T-cell (primary cell): Measurements from ENCODE around the gene ZNF43. TPM values are rescaled to one million over a fixed set of nuclear protein-coding genes. Genes with fewer than 3 reads are reported as not detected.

Source experiments
- ATAC-seq, 4 experiments: fragments of 200-7000 bp in 3 of 4; fragments of 150-1000 bp in 1 of 4; cut with Tn5 transposase; replicated peaks in 1 of 4; 1 replicate in 3 of 4; 2 replicates in 1 of 4; pipeline ENCODE4 v1.10.0; 2021; ENCODE audit warnings: moderate library complexity in 3 of 4, mild to moderate bottlenecking in 2 of 4, moderate number of reproducible peaks in 1 of 4
- CTCF ChIA-PET, 2 donors: fragments of 300-600 bp; sonication (Branson Sonifier 250); formaldehyde crosslinking; loops; one replicate each; lab custom pipeline; 2022; ENCODE audit warnings: antibody characterized with exemption in 2 of 2; lab: Charles Lee
- POLR2A ChIA-PET, 2 donors: fragments of 300-600 bp; sonication (Branson Sonifier 250); formaldehyde crosslinking; loops; one replicate each; lab custom pipeline; 2022; ENCODE audit warnings: antibody characterized with exemption in 2 of 2; lab: Charles Lee
- DNase-seq, 35 experiments: peaks; one replicate each; pipeline versions ENCODE4 v3.0.0 to v3.0.0-alpha.2; 2013 to 2023
- H3K27ac ChIP-seq: one replicate; pipeline ENCODE4 v1.5.1; 2013; ENCODE audit warnings: low read length
- H3K27me3 ChIP-seq, 2 experiments: replicated peaks in 1 of 2; 1 replicate in 1 of 2; 2 replicates in 1 of 2; pipeline versions ENCODE4 v1.6.1 to v1.7.0; 2013; ENCODE audit warnings: low read length in 1 of 2, mixed read lengths in 1 of 2; ENCODE audit not compliant: control insufficient read depth in 2 of 2, insufficient read depth in 2 of 2; ENCODE audit errors: extremely low read depth in 1 of 2
- H3K36me3 ChIP-seq, 2 donors: 1 replicate in 1 of 2; 2 replicates in 1 of 2; pipeline versions ENCODE4 v1.6.1 to v1.7.0; 2013; ENCODE audit warnings: low read length in 1 of 2; ENCODE audit not compliant: control insufficient read depth in 2 of 2, insufficient read depth in 1 of 2; ENCODE audit errors: extremely low read depth in 1 of 2
- H3K4me1 ChIP-seq, 2 experiments: 1 replicate in 1 of 2; 2 replicates in 1 of 2; pipeline versions ENCODE4 v1.6.1 to v1.7.0; 2013; ENCODE audit warnings: low read length in 2 of 2, mixed read lengths in 1 of 2; ENCODE audit not compliant: insufficient read depth in 2 of 2, control insufficient read depth in 1 of 2; ENCODE audit errors: extremely low read depth in 1 of 2
- H3K4me3 ChIP-seq, 2 donors: 1 replicate in 1 of 2; 2 replicates in 1 of 2; pipeline versions ENCODE4 v1.5.1 to v1.7.0; 2013; ENCODE audit warnings: mild to moderate bottlenecking in 2 of 2, low read length in 1 of 2, moderate library complexity in 1 of 2; ENCODE audit not compliant: control insufficient read depth in 1 of 2; ENCODE audit errors: extremely low read depth in 1 of 2
- H3K9me3 ChIP-seq: 2 replicates; pipeline ENCODE4 v1.7.0; 2013
- H3K27ac Mint-ChIP-seq, 2 donors: one replicate each; pipeline ENCODE4 v1.8.0; 2020 to 2021; ENCODE audit warnings: mild to moderate bottlenecking in 2 of 2, mixed read lengths in 2 of 2
- H3K27me3 Mint-ChIP-seq, 2 donors: one replicate each; pipeline ENCODE4 v1.8.0; 2021 to 2022; ENCODE audit warnings: mixed read lengths in 2 of 2
- H3K36me3 Mint-ChIP-seq: one replicate; pipeline ENCODE4 v1.8.0; 2021; ENCODE audit warnings: mixed read lengths
- H3K4me1 Mint-ChIP-seq, 3 donors: one replicate each; pipeline ENCODE4 v1.8.0; 2020 to 2022; ENCODE audit warnings: mixed read lengths in 3 of 3, mild to moderate bottlenecking in 1 of 3
- H3K4me3 Mint-ChIP-seq, 3 donors: one replicate each; pipeline ENCODE4 v1.8.0; 2020 to 2022; ENCODE audit warnings: mild to moderate bottlenecking in 3 of 3, mixed read lengths in 3 of 3, moderate library complexity in 3 of 3
- H3K9me3 Mint-ChIP-seq, 3 donors: one replicate each; pipeline ENCODE4 v1.8.0; 2020 to 2022; ENCODE audit warnings: mixed read lengths in 3 of 3
- WGBS: methylation state at CpG from one replicate; pipeline ENCODE4 v1.1.5; 2013; ENCODE audit warnings: missing lambda C conversion rate; ENCODE audit not compliant: insufficient coverage; 5-methylcytosine and 5-hydroxymethylcytosine counted together
- total RNA-seq, 35 experiments: library from RNA in 6 of 35; stranded (reverse) in 6 of 35; fragments of 120-200 nt in 1 of 35; gene quantifications; one replicate each; pipeline versions ENCODE4 v1.2.1 to v1.2.4 and lab custom pipeline; 2013 to 2026

Gene ZNF43
- total RNA-seq, 5 donors from 2014 or later (not counting 1 experiment from before 2014, with no cell fraction given) = 22.3 to 31.5 (median 25.0) TPM

DNA sequence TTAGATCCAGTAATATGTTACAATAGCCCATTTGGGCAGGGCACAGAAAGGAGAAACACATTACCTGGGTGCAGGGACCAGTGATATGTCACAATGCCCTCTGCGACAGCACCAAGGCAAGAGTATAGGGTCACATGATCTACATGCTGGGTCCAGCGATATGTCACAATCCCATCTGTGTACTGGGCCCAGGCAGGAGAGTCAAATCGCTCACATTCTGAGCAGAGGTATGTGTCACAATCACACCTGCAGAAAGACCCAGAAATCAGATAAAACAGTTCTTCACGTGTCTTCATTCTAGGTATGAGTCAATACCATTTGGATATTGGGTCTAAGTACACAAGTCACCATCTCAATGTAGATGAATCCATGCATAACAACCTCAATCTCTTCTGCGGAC, 7.1 kb upstream of the ZNF43 start:
- 100% methylated on average over 1 of the region's 5 CpGs for WGBS
- peaks cover 6 to 42% of the 10 kb centered on the region in 2 donors for H3K36me3 ChIP-seq
- Mint-ChIP-seq H3K36me3 (peaks cover 58% of the 10 kb centered on the region), H3K27ac (no peak overlapping the region), H3K4me1 (peaks cover 4 to 9% (median 5%) of the 10 kb centered on the region in 3 donors), H3K4me3 (no peak overlapping the region), H3K9me3 (no peaks in the 10 kb centered on the region), H3K27me3 (no peaks in the 10 kb centered on the region)
- ChIA-PET CTCF (no interaction called here), POLR2A (interaction anchor here in 1 of 2 donors (0.6 kb wide), 1 partner anchor 62 kb away, joined by 3 read pairs; no protein-coding TSS in a partner anchor)
- no peak for DNase-seq
- H3K27me3 ChIP-seq = no peaks in the 10 kb centered on the region
- H3K27ac ChIP-seq = no peak overlapping the region
- H3K4me1 ChIP-seq = no peaks in the 10 kb centered on the region
- no peaks in the 10 kb centered on the region for H3K9me3 ChIP-seq
- no peak for ATAC-seq
- H3K4me3 ChIP-seq = no peak overlapping the region

DNA sequence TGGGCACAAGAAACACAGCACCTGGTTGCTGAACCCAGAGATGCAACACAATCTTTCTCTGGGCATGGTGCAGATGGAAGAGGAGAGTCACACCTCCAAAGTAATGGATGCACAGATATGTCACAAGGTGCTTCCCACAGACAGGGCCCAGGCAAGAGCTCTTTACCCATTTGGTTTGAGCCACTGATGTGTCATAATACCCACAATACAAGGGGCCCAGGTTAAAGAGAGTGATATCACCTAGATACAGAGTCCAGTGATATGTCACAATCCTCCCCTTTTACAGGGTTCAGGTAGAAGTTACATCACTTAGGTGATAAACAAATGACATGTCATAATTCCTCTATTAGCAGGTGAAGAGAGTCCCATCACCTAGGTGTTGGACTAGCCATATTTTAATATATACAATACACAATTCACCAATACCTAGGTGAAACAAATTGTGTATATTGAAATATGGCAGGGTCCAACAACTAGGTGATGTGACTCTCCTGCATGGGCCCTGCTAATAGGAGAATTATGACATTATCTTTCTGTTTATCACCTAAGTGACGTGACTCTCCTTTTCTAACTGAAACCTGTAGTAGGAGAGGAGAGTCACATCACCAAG, 5.6 kb upstream of the ZNF43 start:
- no peak for ATAC-seq
- peaks cover 53% of the 10 kb centered on the region for H3K36me3 Mint-ChIP-seq

DNA sequence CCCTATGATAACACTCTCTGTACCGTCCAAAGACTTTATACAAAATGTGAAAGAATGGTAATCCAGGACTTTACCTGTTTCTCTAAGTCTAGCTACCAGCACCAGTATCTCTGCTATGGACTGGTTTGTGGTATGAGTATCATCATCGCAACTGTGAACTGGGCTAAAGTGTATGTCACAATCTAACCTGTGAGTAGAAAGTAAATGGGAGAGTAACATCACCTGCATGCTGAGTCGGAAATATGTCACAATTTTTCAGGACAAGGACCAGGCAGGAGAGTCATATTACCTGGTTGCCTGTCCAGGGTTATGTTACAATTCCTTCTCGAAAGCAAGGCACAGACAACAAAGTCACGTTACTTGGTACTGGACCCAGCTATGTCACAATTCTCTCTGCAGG, 5.1 kb upstream of the ZNF43 start:
- Histone ChIP-seq H3K27ac (no peak overlapping the region), H3K9me3 (no peaks in the 10 kb centered on the region), H3K27me3 (no peaks in the 10 kb centered on the region), H3K4me3 (no peak overlapping the region), H3K4me1 (peaks cover 4 to 5% of the 10 kb centered on the region in 2 experiments), H3K36me3 (peaks cover 6 to 37% of the 10 kb centered on the region in 2 donors)
- CTCF ChIA-PET = no interaction called here
- H3K27ac Mint-ChIP-seq = no peak overlapping the region
- no peak for ATAC-seq
- H3K4me3 Mint-ChIP-seq = no peak overlapping the region
- no peak for DNase-seq
- peaks cover 49% of the 10 kb centered on the region for H3K36me3 Mint-ChIP-seq
- WGBS = 100% methylated on average over 2 of the region's 5 CpGs
- POLR2A ChIA-PET = no interaction called here
- H3K9me3 Mint-ChIP-seq = no peaks in the 10 kb centered on the region
- peaks cover 6 to 7% (median 7%) of the 10 kb centered on the region in 3 donors for H3K4me1 Mint-ChIP-seq
- no peaks in the 10 kb centered on the region for H3K27me3 Mint-ChIP-seq

More for the DNA sequence above, 5.6 kb upstream of the ZNF43 start:
- Mint-ChIP-seq H3K27me3 (no peaks in the 10 kb centered on the region), H3K4me3 (no peak overlapping the region), H3K9me3 (no peaks in the 10 kb centered on the region), H3K4me1 (peaks cover 2 to 8% (median 5%) of the 10 kb centered on the region in 3 donors), H3K27ac (no peak overlapping the region)
- no CpG with 5 or more reads among the region's 1 CpG for WGBS
- H3K4me1 ChIP-seq = peaks cover 0 to under 1% of the 10 kb centered on the region in 2 experiments
- ChIA-PET POLR2A (interaction anchor here in 1 of 2 donors (0.6 kb wide), 1 partner anchor 1844 kb away, joined by 5 read pairs; no protein-coding TSS in a partner anchor), CTCF (no interaction called here)
- no peak for DNase-seq
- H3K27me3 ChIP-seq = no peaks in the 10 kb centered on the region
- no peaks in the 10 kb centered on the region for H3K9me3 ChIP-seq
- no peak overlapping the region for H3K4me3 ChIP-seq
- no peak overlapping the region for H3K27ac ChIP-seq
- peaks cover 6 to 37% of the 10 kb centered on the region in 2 donors for H3K36me3 ChIP-seq

DNA sequence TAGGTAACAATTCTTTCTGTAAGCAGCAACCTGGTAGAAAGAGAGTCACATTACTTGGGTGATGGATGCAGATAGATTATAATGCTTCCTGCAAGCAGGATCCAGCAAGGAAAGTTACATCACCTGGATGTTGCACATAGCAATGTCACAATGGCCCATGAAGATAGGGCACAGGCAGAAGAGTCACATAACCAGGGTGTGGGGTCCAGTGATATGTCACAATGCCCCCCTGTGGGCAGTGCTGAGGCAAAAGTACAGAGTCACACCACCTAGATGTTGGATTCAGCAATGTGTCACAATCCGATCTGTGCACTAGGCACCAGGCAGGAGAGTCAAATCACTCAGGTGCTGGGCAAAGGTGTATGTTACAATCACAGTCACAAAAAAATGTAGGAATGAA, 4.0 kb upstream of the ZNF43 start:
- H3K4me1 ChIP-seq = peaks cover 7 to 14% of the 10 kb centered on the region in 2 experiments
- H3K4me1 Mint-ChIP-seq = peaks cover 10 to 12% (median 11%) of the 10 kb centered on the region in 3 donors
- ATAC-seq (no peak), DNase-seq (no peak)
- H3K27me3 ChIP-seq = no peaks in the 10 kb centered on the region
- H3K27ac ChIP-seq = no peak overlapping the region
- no peak overlapping the region for H3K4me3 Mint-ChIP-seq
- H3K36me3 Mint-ChIP-seq = peaks cover 44% of the 10 kb centered on the region
- ChIA-PET POLR2A (interaction anchor here in 1 of 2 donors (0.5 kb wide), 1 partner anchor 11 kb away, joined by 3 read pairs; no protein-coding TSS in a partner anchor), CTCF (interaction anchor here in 1 of 2 donors (1.3 kb wide), 1 partner anchor 12 kb away, joined by 3 read pairs; no protein-coding TSS in a partner anchor)
- WGBS = 100% methylated on average over 1 of the region's 1 CpG
- no peak overlapping the region for H3K4me3 ChIP-seq
- H3K27ac Mint-ChIP-seq = no peak overlapping the region
- no peaks in the 10 kb centered on the region for H3K27me3 Mint-ChIP-seq
- no peaks in the 10 kb centered on the region for H3K9me3 ChIP-seq
- H3K9me3 Mint-ChIP-seq = no peaks in the 10 kb centered on the region
- H3K36me3 ChIP-seq = peaks cover 6 to 36% of the 10 kb centered on the region in 2 donors

DNA sequence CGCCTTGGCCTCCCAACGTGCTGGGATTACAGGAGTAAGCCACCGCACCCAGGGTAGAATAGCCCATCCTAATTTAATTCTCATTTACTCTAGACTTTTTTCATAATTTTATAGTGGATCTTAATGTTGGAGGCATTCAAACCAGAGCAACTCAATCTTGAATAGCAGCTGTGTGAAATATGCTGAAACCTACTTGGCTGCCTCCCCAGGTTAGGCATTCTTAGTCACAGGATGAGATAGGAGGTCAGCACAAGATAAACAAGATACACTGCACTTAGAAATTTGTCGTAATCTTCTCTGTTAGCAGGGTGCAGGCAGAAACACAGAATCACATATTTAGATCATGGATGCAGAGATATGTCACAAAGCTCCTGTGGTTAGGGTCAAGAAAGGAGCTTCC, 2.7 kb upstream of the ZNF43 start:
- ATAC-seq (no peak), DNase-seq (no peak)
- Mint-ChIP-seq H3K4me1 (peaks cover 12 to 19% (median 17%) of the 10 kb centered on the region in 3 donors), H3K27ac (no peak overlapping the region), H3K9me3 (no peaks in the 10 kb centered on the region), H3K4me3 (no peak overlapping the region), H3K27me3 (no peaks in the 10 kb centered on the region), H3K36me3 (peaks cover 40% of the 10 kb centered on the region)
- Histone ChIP-seq H3K4me3 (no peak overlapping the region), H3K4me1 (peaks cover 7 to 25% of the 10 kb centered on the region in 2 experiments), H3K27me3 (no peaks in the 10 kb centered on the region), H3K36me3 (peaks cover 6 to 30% of the 10 kb centered on the region in 2 donors), H3K27ac (no peak overlapping the region), H3K9me3 (no peaks in the 10 kb centered on the region)
- CTCF ChIA-PET = interaction anchor here in 1 of 2 donors (0.7 to 1.3 kb wide), 2 partner anchors 14 to 119 kb away, joined by 3 to 4 read pairs; no protein-coding TSS in a partner anchor
- POLR2A ChIA-PET = no interaction called here
- WGBS = 100% methylated on average over 1 of the region's 4 CpGs

DNA sequence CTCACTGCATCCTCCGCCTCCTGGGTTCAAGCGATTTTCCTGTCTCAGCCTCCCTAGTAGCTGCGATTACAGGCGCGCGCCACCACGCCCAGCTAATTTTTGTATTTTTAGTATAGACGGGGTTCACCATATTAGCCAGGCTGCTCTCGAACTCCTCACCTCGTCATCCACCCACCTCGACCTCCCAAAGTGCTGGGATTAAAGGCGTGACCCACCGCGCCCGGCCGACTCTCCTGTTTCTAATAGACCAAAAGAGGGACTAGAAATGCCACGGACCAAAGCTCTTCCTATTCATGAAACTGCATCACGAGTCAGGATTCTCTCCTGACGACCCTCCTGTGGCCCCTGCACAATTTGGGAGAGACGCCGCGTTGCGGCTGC, 563 bp downstream of the ZNF43 start:
- CTCF ChIA-PET = interaction anchor here (0.7 to 1.6 kb wide), 5 partner anchors 11 to 134 kb away, joined by 3 to 21 read pairs (median 3); partner anchors contain the start of gene ZNF100 (in 1 of the 2)
- H3K36me3 Mint-ChIP-seq = peaks cover 22% of the 10 kb centered on the region
- peak in 3 of 35 experiments; percentile 2 to 24 (median 3) for DNase-seq

More for the DNA sequence above, 563 bp downstream of the ZNF43 start:
- H3K9me3 Mint-ChIP-seq = peaks cover 0 to 7% (median 4%) of the 10 kb centered on the region in 3 donors
- Histone ChIP-seq H3K4me1 (peaks cover 7 to 31% of the 10 kb centered on the region in 2 experiments), H3K27ac (peak overlapping the region; percentile 76), H3K9me3 (peaks cover 2% of the 10 kb centered on the region), H3K4me3 (peak overlapping the region; percentile 90 to 95), H3K27me3 (no peaks in the 10 kb centered on the region), H3K36me3 (peaks cover 0 to 6% of the 10 kb centered on the region in 2 donors)
- peaks cover 34 to 44% (median 40%) of the 10 kb centered on the region in 3 donors for H3K4me1 Mint-ChIP-seq
- peak overlapping the region; percentile 97 to 98 for H3K27ac Mint-ChIP-seq
- peak overlapping the region; percentile 95 to 100 (median 99) for H3K4me3 Mint-ChIP-seq
- ATAC-seq = no peak
- no peaks in the 10 kb centered on the region for H3K27me3 Mint-ChIP-seq
- WGBS = 6% methylated on average over 10 of the region's 23 CpGs
- POLR2A ChIA-PET = interaction anchor here (0.6 to 2.6 kb wide), 8 partner anchors 16 to 815 kb away, joined by 3 to 21 read pairs (median 6); partner anchors contain the start of genes ZNF100 (in 1 of the 2), ZNF429 (in 1 of the 2) and ZNF430 (in 1 of the 2)
